Hypothalamus (tissue), 51 donors: ENCODE data around the gene ICAM1.
"Not testable (repeated sequence)": the region's sequence is repeated elsewhere in the genome, so short reads cannot be mapped to it uniquely, and the experiment has no call there.

Source experiments
- DNase-seq, 51 donors: peaks; one replicate each; lab custom pipeline; 2025; lab: John Stamatoyannopoulos, UW

The ICAM1 gene

GRCh38 chr19:10238172-10238783 is 32.6 kb upstream of the ICAM1 start:
- no peak for DNase-seq

- not testable (repeated sequence) for DNase-seq
These were observed 29.0 kb upstream of the ICAM1 start for GRCh38 chr19:10241826-10242449.

GRCh38 chr19:10243606-10244005 is 27.3 kb upstream of the ICAM1 start:
- no peak for DNase-seq

- DNase-seq: no peak
These were observed 25.6 kb upstream of the ICAM1 start for GRCh38 chr19:10245189-10245939.

GRCh38 chr19:10246511-10246910 is 24.4 kb upstream of the ICAM1 start:
- no peak for DNase-seq

GRCh38 chr19:10251792-10252694 is 18.9 kb upstream of the ICAM1 start, which contains the start of gene MRPL4:
MRPL4 (plus strand) TSS chr19:10252214; CDS start chr19:10252254, 40 bp downstream.
- peak; percentile 73 to 98 (median 93) for DNase-seq

- no peak for DNase-seq
These were observed 18.2 kb upstream of the ICAM1 start for GRCh38 chr19:10252707-10253106.

GRCh38 chr19:10254244-10254643 is 16.7 kb upstream of the ICAM1 start:
- no peak for DNase-seq

- no peak for DNase-seq
These were observed 15.6 kb upstream of the ICAM1 start for GRCh38 chr19:10255358-10255757.

GRCh38 chr19:10256551-10256950 is 14.4 kb upstream of the ICAM1 start:
- no peak for DNase-seq

GRCh38 chr19:10256970-10257615 is 13.8 kb upstream of the ICAM1 start:
- no peak for DNase-seq

GRCh38 chr19:10258080-10258710 is 12.7 kb upstream of the ICAM1 start:
- DNase-seq: no peak

- peak in 41 of 51 donors; percentile 5 to 76 (median 31) for DNase-seq
These were observed 11.6 kb upstream of the ICAM1 start for GRCh38 chr19:10259162-10259905.

- DNase-seq: peak in 4 of 51 donors; percentile 17 to 45 (median 32)
These were observed 10.8 kb upstream of the ICAM1 start for GRCh38 chr19:10260141-10260584.

GRCh38 chr19:10262771-10263170 is 8.1 kb upstream of the ICAM1 start:
- DNase-seq: no peak

GRCh38 chr19:10266706-10267105 is 4.2 kb upstream of the ICAM1 start:
- no peak for DNase-seq

GRCh38 chr19:10268071-10268470 is 2.8 kb upstream of the ICAM1 start:
- no peak for DNase-seq

- DNase-seq: peak in 50 of 51 donors; percentile 2 to 79 (median 48)
These were observed 1.4 kb upstream of the ICAM1 start for GRCh38 chr19:10269333-10270179.
